ENCODE data around the gene GIGYF2.
A peak's percentile ranks its signal among the peaks of the same experiment; 100 is the strongest.

GIGYF2 gene

DNA sequence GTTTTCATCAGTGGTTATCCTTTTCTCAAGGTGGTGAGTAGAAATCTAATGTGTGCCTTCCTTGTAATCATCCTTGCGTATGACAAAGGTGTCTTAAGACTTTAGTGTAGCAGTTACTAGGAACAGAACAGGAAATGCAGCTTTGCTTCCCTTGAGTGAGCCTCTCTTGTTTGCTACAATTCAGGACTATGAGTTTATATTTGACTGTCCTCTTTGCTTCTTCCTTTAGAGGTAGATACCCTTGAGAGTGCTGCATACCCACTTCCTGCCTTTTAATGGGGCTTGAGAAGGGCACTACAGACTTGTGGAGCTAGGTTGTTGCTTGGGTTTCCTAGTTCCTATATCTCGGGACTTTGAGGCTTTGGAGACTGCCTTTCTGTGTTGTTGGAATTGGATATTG is 75.4 kb downstream of the GIGYF2 start:
- no peak overlapping the region for H2AFZ ChIP-seq (ENCODE audit: low read depth, low read length)
- TF ChIP-seq EZH2 (IDR thresholded peaks at IDR 0.05; ENCODE audit: borderline replicate concordance, low read depth, low read length, severe bottlenecking): no peak
- TF ChIP-seq, protein P1, sequence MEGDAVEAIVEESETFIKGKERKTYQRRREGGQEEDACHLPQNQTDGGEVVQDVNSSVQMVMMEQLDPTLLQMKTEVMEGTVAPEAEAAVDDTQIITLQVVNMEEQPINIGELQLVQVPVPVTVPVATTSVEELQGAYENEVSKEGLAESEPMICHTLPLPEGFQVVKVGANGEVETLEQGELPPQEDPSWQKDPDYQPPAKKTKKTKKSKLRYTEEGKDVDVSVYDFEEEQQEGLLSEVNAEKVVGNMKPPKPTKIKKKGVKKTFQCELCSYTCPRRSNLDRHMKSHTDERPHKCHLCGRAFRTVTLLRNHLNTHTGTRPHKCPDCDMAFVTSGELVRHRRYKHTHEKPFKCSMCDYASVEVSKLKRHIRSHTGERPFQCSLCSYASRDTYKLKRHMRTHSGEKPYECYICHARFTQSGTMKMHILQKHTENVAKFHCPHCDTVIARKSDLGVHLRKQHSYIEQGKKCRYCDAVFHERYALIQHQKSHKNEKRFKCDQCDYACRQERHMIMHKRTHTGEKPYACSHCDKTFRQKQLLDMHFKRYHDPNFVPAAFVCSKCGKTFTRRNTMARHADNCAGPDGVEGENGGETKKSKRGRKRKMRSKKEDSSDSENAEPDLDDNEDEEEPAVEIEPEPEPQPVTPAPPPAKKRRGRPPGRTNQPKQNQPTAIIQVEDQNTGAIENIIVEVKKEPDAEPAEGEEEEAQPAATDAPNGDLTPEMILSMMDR (IDR thresholded peaks at IDR 0.05; ENCODE audit: borderline replicate concordance, extremely low read depth, low read length, poor library complexity, severe bottlenecking): no peak
- H4K20me1 ChIP-seq (ENCODE audit: insufficient read depth, low read length): no peaks in the 10 kb centered on the region; the same call in 1 of the 2 replicates
- H3K9ac ChIP-seq (ENCODE audit: low read depth, low read length): no peak overlapping the region
- no peak overlapping the region for H3K4me3 ChIP-seq (ENCODE audit: low read depth in 1 of 2, low read length in 2 of 2)
- peaks cover 48% of the 10 kb centered on the region for H3K36me3 ChIP-seq (ENCODE audit: insufficient read depth, low read length)
- peak overlapping the region; percentile 56 for H3K27ac ChIP-seq (ENCODE audit: low read length)
- H3K79me2 ChIP-seq (ENCODE audit: insufficient read depth, low read length): no peaks in the 10 kb centered on the region
- H3K27me3 ChIP-seq (ENCODE audit: insufficient read depth, low read length, poor library complexity): no peaks in the 10 kb centered on the region
- H3K4me1 ChIP-seq (ENCODE audit: insufficient read depth, low read length): peaks cover 11% of the 10 kb centered on the region
- ATAC-seq (ENCODE audit: insufficient read depth, low read depth): peak; percentile 95
- no peak overlapping the region for H3K4me2 ChIP-seq (ENCODE audit: insufficient read depth, low read length)
- no peaks in the 10 kb centered on the region for H3K9me3 ChIP-seq (ENCODE audit: insufficient read depth, low read length, severe bottlenecking)
- DNase-seq: peak; percentile 35

DNA sequence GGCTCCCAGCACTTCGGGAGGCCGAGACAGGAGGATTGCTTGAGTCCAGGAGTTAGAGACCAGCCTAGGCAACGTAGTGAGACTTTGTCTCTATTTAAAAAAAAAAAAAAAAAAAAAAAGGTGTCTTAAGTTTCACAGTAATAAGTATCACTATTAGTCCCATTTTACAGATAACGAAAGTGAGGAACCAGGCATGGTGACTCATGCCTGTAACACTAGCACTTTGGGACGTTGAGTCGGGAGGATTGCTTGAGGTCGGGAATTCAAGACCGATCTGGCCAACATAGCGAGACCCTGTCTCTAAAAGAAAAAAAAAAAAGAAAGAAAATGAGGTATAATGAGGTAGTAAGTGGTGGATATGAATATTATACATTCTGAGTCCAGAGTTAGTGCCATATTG is 76.7 kb downstream of the GIGYF2 start:
- Histone ChIP-seq H4K20me1 (ENCODE audit: insufficient read depth, low read length) (no peaks in the 10 kb centered on the region; the same call in 1 of the 2 replicates), H3K27me3 (ENCODE audit: insufficient read depth, low read length, poor library complexity) (no peaks in the 10 kb centered on the region), H3K9me3 (ENCODE audit: insufficient read depth, low read length, severe bottlenecking) (no peaks in the 10 kb centered on the region), H3K36me3 (ENCODE audit: insufficient read depth, low read length) (peaks cover 42% of the 10 kb centered on the region), H3K4me2 (ENCODE audit: insufficient read depth, low read length) (no peak overlapping the region), H2AFZ (ENCODE audit: low read depth, low read length) (no peak overlapping the region), H3K4me3 (ENCODE audit: low read depth in 1 of 2, low read length in 2 of 2) (no peak overlapping the region), H3K79me2 (ENCODE audit: insufficient read depth, low read length) (no peaks in the 10 kb centered on the region), H3K9ac (ENCODE audit: low read depth, low read length) (no peak overlapping the region), H3K27ac (ENCODE audit: low read length) (no peak overlapping the region), H3K4me1 (ENCODE audit: insufficient read depth, low read length) (peaks cover 11% of the 10 kb centered on the region)
- no peak for ATAC-seq (ENCODE audit: insufficient read depth, low read depth)
- TF ChIP-seq, protein P1 (IDR thresholded peaks at IDR 0.05; ENCODE audit: borderline replicate concordance, extremely low read depth, low read length, poor library complexity, severe bottlenecking): no peak
- TF ChIP-seq EZH2 (IDR thresholded peaks at IDR 0.05; ENCODE audit: borderline replicate concordance, low read depth, low read length, severe bottlenecking): no peak
- DNase-seq: no peak

DNA sequence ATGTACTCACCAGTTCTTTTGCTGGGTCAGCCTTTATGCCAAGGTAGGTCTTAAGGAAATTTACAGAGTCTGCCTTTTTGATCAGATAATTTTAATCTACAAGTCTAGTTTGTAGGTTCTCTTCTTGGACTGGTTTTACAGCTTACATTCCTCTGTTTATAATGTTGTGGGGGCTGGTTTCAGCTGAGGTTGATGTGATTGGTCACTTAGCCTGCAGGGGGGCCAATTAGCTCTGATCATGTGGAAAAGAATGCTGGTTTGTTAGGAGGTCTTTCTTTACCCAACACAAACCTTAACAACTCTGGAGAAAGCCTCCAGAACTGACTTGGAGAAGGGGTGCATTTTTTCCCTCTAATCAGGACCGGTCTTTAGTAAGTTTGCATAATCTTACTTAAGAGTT is 79.3 kb downstream of the GIGYF2 start, which contains the start of gene KCNJ13:
TSS of gene KCNJ13 (minus strand) at position 131 of the 400 bp plus-strand sequence. CDS start 5,203 bp downstream, outside the sequence.
- no peak within 1 kb of the TSS for H3K4me2 ChIP-seq (ENCODE audit: insufficient read depth, low read length)
- H3K36me3 ChIP-seq (ENCODE audit: insufficient read depth, low read length): peaks cover 30% of the 10 kb centered on the region; the same call in 1 of the 2 replicates
- H3K27me3 ChIP-seq (ENCODE audit: insufficient read depth, low read length, poor library complexity): no peaks in the 10 kb centered on the region
- H3K9ac ChIP-seq (ENCODE audit: low read depth, low read length): no peak within 1 kb of the TSS
- ATAC-seq (ENCODE audit: insufficient read depth, low read depth) (no peak), DNase-seq (no peak)
- no peaks in the 10 kb centered on the region for H3K9me3 ChIP-seq (ENCODE audit: insufficient read depth, low read length, severe bottlenecking)
- H3K79me2 ChIP-seq (ENCODE audit: insufficient read depth, low read length): no peaks in the 10 kb centered on the region
- H3K27ac ChIP-seq (ENCODE audit: low read length): no peak within 1 kb of the TSS
- no peak for TF ChIP-seq EZH2 (IDR thresholded peaks at IDR 0.05; ENCODE audit: borderline replicate concordance, low read depth, low read length, severe bottlenecking)
- TF ChIP-seq, protein P1 (IDR thresholded peaks at IDR 0.05; ENCODE audit: borderline replicate concordance, extremely low read depth, low read length, poor library complexity, severe bottlenecking): no peak
- H3K4me1 ChIP-seq (ENCODE audit: insufficient read depth, low read length): peaks cover 11% of the 10 kb centered on the region
- no peaks in the 10 kb centered on the region; the same call in 1 of the 2 replicates for H4K20me1 ChIP-seq (ENCODE audit: insufficient read depth, low read length)
- H3K4me3 ChIP-seq (ENCODE audit: low read depth in 1 of 2, low read length in 2 of 2): no peak within 1 kb of the TSS
- no peak within 1 kb of the TSS for H2AFZ ChIP-seq (ENCODE audit: low read depth, low read length)
